ENCODE data around the gene ITFG1. TPM values are rescaled to one million over a fixed set of nuclear protein-coding genes. Genes with fewer than 3 reads are reported as not detected.

ITFG1 gene
- total RNA-seq, 2 experiments from 2014 or later, result 33.7 to 37.9 TPM

DNA sequence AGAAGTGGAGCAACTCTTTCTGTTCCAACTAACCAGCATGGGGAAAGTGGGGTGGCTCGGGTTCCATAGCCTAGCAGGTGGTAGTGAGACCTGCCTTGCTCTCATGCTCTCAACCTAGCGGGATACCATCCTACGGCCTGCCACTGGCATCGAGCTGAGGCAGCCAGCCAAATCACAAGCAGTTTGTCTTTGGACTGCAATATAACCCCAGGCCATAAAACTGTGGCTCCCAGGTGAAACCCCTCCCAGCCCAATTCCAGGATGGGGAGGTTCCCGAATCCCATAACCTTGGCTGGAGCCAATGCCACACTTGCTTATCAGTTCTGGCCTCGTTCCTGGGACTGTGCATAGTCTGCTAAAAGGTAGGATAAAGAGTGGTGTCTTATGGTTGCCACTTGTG lies 161.3 kb downstream of the ITFG1 start:
- BruUV-seq (replicated peaks), result no TSS peak
- Histone ChIP-seq H4K20me1 (ENCODE audit: insufficient read depth, low read length) (no peaks in the 10 kb centered on the region), H2AFZ (ENCODE audit: low read length) (no peak overlapping the region), H3K27ac (ENCODE audit: low read depth, low read length, poor library complexity, severe bottlenecking) (no peak overlapping the region), H3K4me2 (ENCODE audit: low read length) (no peak overlapping the region), H3K9me2 (ENCODE audit: insufficient read depth, low read length) (no peaks in the 10 kb centered on the region), H3K4me3 (ENCODE audit: low read depth, low read length, poor library complexity, severe bottlenecking) (no peak overlapping the region), H3K9me3 (ENCODE audit: low read length) (no peaks in the 10 kb centered on the region), H3K4me1 (ENCODE audit: insufficient read depth, low read length, poor library complexity, severe bottlenecking) (no peaks in the 10 kb centered on the region), H3K79me2 (ENCODE audit: insufficient read depth, low read depth, low read length) (no peaks in the 10 kb centered on the region), H3K36me3 (ENCODE audit: insufficient read depth, low read length) (peaks cover 20% of the 10 kb centered on the region)
- DNase-seq (ENCODE audit: low spot score), result no peak
- ChIA-PET CTCF (ENCODE audit: unreplicated experiment) (no interaction called here), POLR2A (no interaction called here)
- TF ChIP-seq EZH2phosphoT487 (IDR thresholded peaks at IDR 0.05; ENCODE audit: borderline replicate concordance, low read depth, low read length), result no peak
- TF ChIP-seq, protein P1, sequence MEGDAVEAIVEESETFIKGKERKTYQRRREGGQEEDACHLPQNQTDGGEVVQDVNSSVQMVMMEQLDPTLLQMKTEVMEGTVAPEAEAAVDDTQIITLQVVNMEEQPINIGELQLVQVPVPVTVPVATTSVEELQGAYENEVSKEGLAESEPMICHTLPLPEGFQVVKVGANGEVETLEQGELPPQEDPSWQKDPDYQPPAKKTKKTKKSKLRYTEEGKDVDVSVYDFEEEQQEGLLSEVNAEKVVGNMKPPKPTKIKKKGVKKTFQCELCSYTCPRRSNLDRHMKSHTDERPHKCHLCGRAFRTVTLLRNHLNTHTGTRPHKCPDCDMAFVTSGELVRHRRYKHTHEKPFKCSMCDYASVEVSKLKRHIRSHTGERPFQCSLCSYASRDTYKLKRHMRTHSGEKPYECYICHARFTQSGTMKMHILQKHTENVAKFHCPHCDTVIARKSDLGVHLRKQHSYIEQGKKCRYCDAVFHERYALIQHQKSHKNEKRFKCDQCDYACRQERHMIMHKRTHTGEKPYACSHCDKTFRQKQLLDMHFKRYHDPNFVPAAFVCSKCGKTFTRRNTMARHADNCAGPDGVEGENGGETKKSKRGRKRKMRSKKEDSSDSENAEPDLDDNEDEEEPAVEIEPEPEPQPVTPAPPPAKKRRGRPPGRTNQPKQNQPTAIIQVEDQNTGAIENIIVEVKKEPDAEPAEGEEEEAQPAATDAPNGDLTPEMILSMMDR (conservative IDR thresholded peaks at IDR 0.05; ENCODE audit: low read length), result no peak
- intact Hi-C loops (cut with micrococcal nuclease; ENCODE audit: unreplicated experiment), result no loop called here

- CTCF ChIA-PET (ENCODE audit: unreplicated experiment), result no interaction called here
- Histone ChIP-seq H3K36me3 (ENCODE audit: insufficient read depth, low read length) (peaks cover 5% of the 10 kb centered on the region), H3K4me2 (ENCODE audit: low read length) (no peak overlapping the region), H3K79me2 (ENCODE audit: insufficient read depth, low read depth, low read length) (no peaks in the 10 kb centered on the region), H3K4me1 (ENCODE audit: insufficient read depth, low read length, poor library complexity, severe bottlenecking) (no peaks in the 10 kb centered on the region), H2AFZ (ENCODE audit: low read length) (no peak overlapping the region), H4K20me1 (ENCODE audit: insufficient read depth, low read length) (no peaks in the 10 kb centered on the region), H3K4me3 (ENCODE audit: low read depth, low read length, poor library complexity, severe bottlenecking) (no peak overlapping the region), H3K9me2 (ENCODE audit: insufficient read depth, low read length) (no peaks in the 10 kb centered on the region), H3K27ac (ENCODE audit: low read depth, low read length, poor library complexity, severe bottlenecking) (no peak overlapping the region), H3K9me3 (ENCODE audit: low read length) (no peaks in the 10 kb centered on the region)
- intact Hi-C loops (cut with micrococcal nuclease; ENCODE audit: unreplicated experiment), result no loop called here
- POLR2A ChIA-PET, result no interaction called here
- TF ChIP-seq, protein P1 (conservative IDR thresholded peaks at IDR 0.05; ENCODE audit: low read length), result no peak
- no peak for TF ChIP-seq EZH2phosphoT487 (IDR thresholded peaks at IDR 0.05; ENCODE audit: borderline replicate concordance, low read depth, low read length)
- no peak for DNase-seq (ENCODE audit: low spot score)
- BruUV-seq (replicated peaks), result no TSS peak
Measured at GRCh38 chr16:47284999-47285398, 175.9 kb downstream of the ITFG1 start.

- no peaks in the 10 kb centered on the region for H3K9me3 ChIP-seq (ENCODE audit: low read length)
- no peak overlapping the region for H3K4me3 ChIP-seq (ENCODE audit: low read depth, low read length, poor library complexity, severe bottlenecking)
- POLR2A ChIA-PET, result interaction anchor here (0.7 kb wide), 1 partner anchor 85 kb away, joined by 3 read pairs; no protein-coding TSS in a partner anchor
- no peak overlapping the region for H2AFZ ChIP-seq (ENCODE audit: low read length)
- no peaks in the 10 kb centered on the region for H3K79me2 ChIP-seq (ENCODE audit: insufficient read depth, low read depth, low read length)
- H3K4me2 ChIP-seq (ENCODE audit: low read length), result no peak overlapping the region
- no peaks in the 10 kb centered on the region for H3K9me2 ChIP-seq (ENCODE audit: insufficient read depth, low read length)
- H4K20me1 ChIP-seq (ENCODE audit: insufficient read depth, low read length), result no peaks in the 10 kb centered on the region
- no peaks in the 10 kb centered on the region for H3K4me1 ChIP-seq (ENCODE audit: insufficient read depth, low read length, poor library complexity, severe bottlenecking)
- H3K27ac ChIP-seq (ENCODE audit: low read depth, low read length, poor library complexity, severe bottlenecking), result no peak overlapping the region
- BruUV-seq (replicated peaks), result no TSS peak
- no peak for DNase-seq (ENCODE audit: low spot score)
- intact Hi-C loops (cut with micrococcal nuclease; ENCODE audit: unreplicated experiment), result no loop called here
- CTCF ChIA-PET (ENCODE audit: unreplicated experiment), result no interaction called here
- no peaks in the 10 kb centered on the region for H3K36me3 ChIP-seq (ENCODE audit: insufficient read depth, low read length)
- TF ChIP-seq, protein P1 (conservative IDR thresholded peaks at IDR 0.05; ENCODE audit: low read length), result no peak
- TF ChIP-seq EZH2phosphoT487 (IDR thresholded peaks at IDR 0.05; ENCODE audit: borderline replicate concordance, low read depth, low read length), result no peak
Measured at GRCh38 chr16:47278306-47278970, 182.4 kb downstream of the ITFG1 start.

Measured in OCI-LY7 (cell line).